ENCODE results near the gene DPF3. TPM values are rescaled to one million over a fixed set of nuclear protein-coding genes. Genes with fewer than 3 reads are reported as not detected.

DPF3 gene
- total and polyA plus RNA-seq, 2 donors (not counting 1 experiment from before 2014, with no cell fraction given): 3.4 to 10.2 TPM

DNA sequence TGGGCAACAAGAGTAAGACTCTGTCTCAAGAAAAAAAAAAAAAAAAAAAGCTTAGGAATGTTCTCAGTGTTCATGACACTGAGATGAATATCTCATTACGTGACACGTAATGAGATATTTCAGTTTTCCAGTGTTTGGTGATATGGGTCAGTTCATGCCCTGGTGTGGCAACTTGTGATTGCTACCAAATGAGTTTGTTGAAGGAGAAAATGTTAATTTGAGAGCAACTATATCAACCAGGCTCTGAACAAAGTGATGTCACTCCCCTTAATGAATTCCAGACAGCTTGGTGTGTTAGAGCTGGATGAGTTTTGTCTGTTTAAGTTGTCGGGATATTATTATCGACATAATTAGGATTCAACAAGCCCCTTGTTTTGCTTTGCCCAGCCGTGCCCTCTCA, 211.7 kb downstream of the DPF3 start:
- H3K36me3 ChIP-seq (replicated peaks in 1 of 2; ENCODE audit: control extremely low read depth in 1 of 2, control insufficient read depth in 1 of 2, extremely low read depth in 1 of 2, insufficient read depth in 2 of 2, low read length in 1 of 2): peaks cover 5 to 14% of the 10 kb centered on the region in 2 experiments
- TF ChIP-seq, protein P1, sequence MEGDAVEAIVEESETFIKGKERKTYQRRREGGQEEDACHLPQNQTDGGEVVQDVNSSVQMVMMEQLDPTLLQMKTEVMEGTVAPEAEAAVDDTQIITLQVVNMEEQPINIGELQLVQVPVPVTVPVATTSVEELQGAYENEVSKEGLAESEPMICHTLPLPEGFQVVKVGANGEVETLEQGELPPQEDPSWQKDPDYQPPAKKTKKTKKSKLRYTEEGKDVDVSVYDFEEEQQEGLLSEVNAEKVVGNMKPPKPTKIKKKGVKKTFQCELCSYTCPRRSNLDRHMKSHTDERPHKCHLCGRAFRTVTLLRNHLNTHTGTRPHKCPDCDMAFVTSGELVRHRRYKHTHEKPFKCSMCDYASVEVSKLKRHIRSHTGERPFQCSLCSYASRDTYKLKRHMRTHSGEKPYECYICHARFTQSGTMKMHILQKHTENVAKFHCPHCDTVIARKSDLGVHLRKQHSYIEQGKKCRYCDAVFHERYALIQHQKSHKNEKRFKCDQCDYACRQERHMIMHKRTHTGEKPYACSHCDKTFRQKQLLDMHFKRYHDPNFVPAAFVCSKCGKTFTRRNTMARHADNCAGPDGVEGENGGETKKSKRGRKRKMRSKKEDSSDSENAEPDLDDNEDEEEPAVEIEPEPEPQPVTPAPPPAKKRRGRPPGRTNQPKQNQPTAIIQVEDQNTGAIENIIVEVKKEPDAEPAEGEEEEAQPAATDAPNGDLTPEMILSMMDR (IDR thresholded peaks at IDR 0.05): no peak
- no peak for TF ChIP-seq EZH2 (IDR thresholded peaks at IDR 0.05; ENCODE audit: borderline replicate concordance, insufficient read depth, low read depth, low read length, poor library complexity, severe bottlenecking)
- ChIA-PET CTCF (no interaction called here), POLR2A (no interaction called here)
- no peaks in the 10 kb centered on the region for H3K79me2 ChIP-seq (ENCODE audit: control insufficient read depth, insufficient read depth, low read length)
- H4K20me1 ChIP-seq (ENCODE audit: control insufficient read depth, insufficient read depth, low read length, poor library complexity, severe bottlenecking): no peaks in the 10 kb centered on the region
- Mint-ChIP-seq H3K9me3 (ENCODE audit: insufficient read depth) (no peaks in the 10 kb centered on the region), H3K4me1 (peaks cover 16% of the 10 kb centered on the region), H3K27me3 (no peaks in the 10 kb centered on the region), H3K27ac (no peak overlapping the region), H3K4me3 (no peak overlapping the region)
- H3K4me3 ChIP-seq (ENCODE audit: control extremely low read depth in 1 of 5, extremely low read depth in 1 of 5, insufficient read depth in 1 of 5, low read depth in 2 of 5, low read length in 4 of 5): no peak overlapping the region
- no peak overlapping the region for H3K9ac ChIP-seq (ENCODE audit: low read length)
- DNase-seq (no peak), ATAC-seq (ENCODE audit: low read depth) (no peak)
- H3K4me2 ChIP-seq (replicated peaks; ENCODE audit: low read depth, low read length, poor library complexity, severe bottlenecking): no peak overlapping the region
- no peak overlapping the region for H3K27ac ChIP-seq (ENCODE audit: low read length in 2 of 2)
- H3K27me3 ChIP-seq (replicated peaks in 1 of 4; ENCODE audit: control extremely low read depth in 1 of 4, control insufficient read depth in 3 of 4, insufficient read depth in 4 of 4, low read length in 3 of 4): no peaks in the 10 kb centered on the region
- peaks cover 12 to 18% of the 10 kb centered on the region in 2 donors for H3K4me1 ChIP-seq (ENCODE audit: control insufficient read depth in 2 of 2, insufficient read depth in 2 of 2, low read length in 2 of 2)
- WGBS (ENCODE audit: insufficient coverage): no CpG with 5 or more reads among the region's 5 CpGs
- no peak overlapping the region for H2AFZ ChIP-seq (ENCODE audit: insufficient read depth, low read depth, low read length, poor library complexity, severe bottlenecking)
- peaks cover 0 to 1% (median 0%) of the 10 kb centered on the region in 3 donors for H3K9me3 ChIP-seq (ENCODE audit: control extremely low read depth in 1 of 3, control insufficient read depth in 2 of 3, insufficient read depth in 1 of 3, low read length in 2 of 3)
- intact Hi-C loops (cut with micrococcal nuclease): no loop called here

DNA sequence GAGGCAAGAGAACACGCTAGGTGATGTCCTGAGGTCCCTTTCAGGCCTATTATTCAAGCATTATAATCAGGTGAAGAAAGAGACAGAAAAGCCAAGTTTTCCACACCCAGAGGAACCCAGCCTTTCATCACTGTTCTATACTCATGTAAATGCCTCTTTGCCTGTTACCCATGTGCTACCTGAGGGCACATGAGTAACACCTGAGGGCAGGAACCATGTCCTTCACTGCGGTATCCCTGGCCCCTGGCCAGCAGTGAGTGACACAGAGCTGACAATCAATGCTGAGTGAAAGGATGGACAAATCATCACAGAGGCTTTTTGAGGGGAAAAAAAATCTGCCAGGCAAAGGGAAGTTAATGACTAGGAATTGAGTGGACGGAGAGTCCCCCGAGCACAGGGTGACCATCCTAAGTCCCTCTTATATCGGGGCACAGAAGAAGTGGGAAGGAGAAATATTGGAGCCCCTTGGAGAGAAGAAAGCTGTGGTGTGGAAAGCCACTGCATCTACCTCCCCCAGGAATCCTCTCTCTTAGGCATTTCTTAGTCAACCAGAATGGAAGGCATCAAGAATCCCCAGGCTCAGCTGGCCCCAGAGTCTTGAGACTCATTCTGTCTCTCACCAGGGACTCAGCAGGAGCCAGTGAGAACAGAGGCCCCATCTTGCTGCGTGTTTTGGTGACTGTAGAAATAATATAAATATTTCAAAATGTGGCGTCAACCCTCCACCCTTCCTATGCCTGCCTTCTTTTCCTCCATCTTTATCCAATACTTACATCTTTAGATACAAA, 212.9 kb downstream of the DPF3 start:
- TF ChIP-seq EZH2 (IDR thresholded peaks at IDR 0.05; ENCODE audit: borderline replicate concordance, insufficient read depth, low read depth, low read length, poor library complexity, severe bottlenecking): no peak
- TF ChIP-seq, protein P1 (IDR thresholded peaks at IDR 0.05): no peak
- intact Hi-C loops (cut with micrococcal nuclease): no loop called here
- DNase-seq (no peak), ATAC-seq (ENCODE audit: low read depth) (no peak)
- WGBS (ENCODE audit: insufficient coverage): 80% methylated on average over 1 of the region's 7 CpGs
- no peaks in the 10 kb centered on the region for H4K20me1 ChIP-seq (ENCODE audit: control insufficient read depth, insufficient read depth, low read length, poor library complexity, severe bottlenecking)
- H3K27ac Mint-ChIP-seq: no peak overlapping the region
- H3K4me2 ChIP-seq (replicated peaks; ENCODE audit: low read depth, low read length, poor library complexity, severe bottlenecking): no peak overlapping the region
- H2AFZ ChIP-seq (ENCODE audit: insufficient read depth, low read depth, low read length, poor library complexity, severe bottlenecking): no peak overlapping the region
- H3K4me1 Mint-ChIP-seq: peaks cover 25% of the 10 kb centered on the region
- H3K27me3 ChIP-seq (replicated peaks in 1 of 4; ENCODE audit: control extremely low read depth in 1 of 4, control insufficient read depth in 3 of 4, insufficient read depth in 4 of 4, low read length in 3 of 4): no peaks in the 10 kb centered on the region
- POLR2A ChIA-PET: no interaction called here
- H3K9me3 ChIP-seq (ENCODE audit: control extremely low read depth in 1 of 3, control insufficient read depth in 2 of 3, insufficient read depth in 1 of 3, low read length in 2 of 3): peaks cover 0 to 1% (median 0%) of the 10 kb centered on the region in 3 donors
- H3K9me3 Mint-ChIP-seq (ENCODE audit: insufficient read depth): no peaks in the 10 kb centered on the region
- H3K9ac ChIP-seq (ENCODE audit: low read length): no peak overlapping the region
- H3K4me1 ChIP-seq (ENCODE audit: control insufficient read depth in 2 of 2, insufficient read depth in 2 of 2, low read length in 2 of 2): peaks cover 17 to 23% of the 10 kb centered on the region in 2 donors
- H3K36me3 ChIP-seq (replicated peaks in 1 of 2; ENCODE audit: control extremely low read depth in 1 of 2, control insufficient read depth in 1 of 2, extremely low read depth in 1 of 2, insufficient read depth in 2 of 2, low read length in 1 of 2): peaks cover 5 to 8% of the 10 kb centered on the region in 2 experiments
- no peak overlapping the region for H3K27ac ChIP-seq (ENCODE audit: low read length in 2 of 2)
- H3K4me3 ChIP-seq (ENCODE audit: control extremely low read depth in 1 of 5, extremely low read depth in 1 of 5, insufficient read depth in 1 of 5, low read depth in 2 of 5, low read length in 4 of 5): no peak overlapping the region
- no peak overlapping the region for H3K4me3 Mint-ChIP-seq
- CTCF ChIA-PET: no interaction called here
- no peaks in the 10 kb centered on the region for H3K79me2 ChIP-seq (ENCODE audit: control insufficient read depth, insufficient read depth, low read length)
- no peaks in the 10 kb centered on the region for H3K27me3 Mint-ChIP-seq

Data from B cell (primary cell).